ENCODE results near the gene CIPC. TPM values are rescaled to one million over a fixed set of nuclear protein-coding genes. Genes with fewer than 3 reads are reported as not detected.

CIPC gene
- total RNA-seq, 1 experiment from 2014 or later, result 20.6 TPM

DNA sequence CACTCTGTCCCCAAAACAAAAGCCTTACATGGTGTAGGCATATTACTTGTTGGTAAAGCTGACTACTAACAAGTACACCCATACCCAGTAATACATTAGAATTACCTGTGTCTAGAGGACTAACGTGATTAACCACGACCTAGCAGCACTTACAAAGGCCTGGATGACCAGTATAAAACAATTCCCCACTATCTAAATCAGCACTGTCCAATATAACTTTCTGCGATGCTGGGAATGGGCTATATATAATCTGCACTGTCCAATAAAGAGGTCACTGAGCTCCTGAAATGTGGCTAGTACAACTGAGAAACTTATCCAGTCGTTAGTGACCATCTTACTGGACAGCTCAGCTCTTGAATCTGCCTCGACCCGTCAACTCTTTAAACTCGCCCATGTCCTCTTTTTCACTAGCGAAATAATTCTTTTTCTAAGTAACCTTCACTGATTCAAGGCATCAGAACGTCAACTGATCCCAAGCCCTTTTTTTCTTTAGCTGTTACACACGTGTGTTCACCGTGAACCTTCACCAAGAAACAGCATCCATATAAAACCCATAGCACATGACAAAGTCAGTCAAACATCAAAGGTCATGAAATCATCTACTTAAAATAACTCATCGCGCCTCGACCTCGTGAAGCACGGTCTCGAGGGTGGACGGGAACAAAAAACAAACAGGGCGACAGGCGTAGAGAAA is 905 bp upstream of the CIPC start:
- Histone ChIP-seq H2AFZ (ENCODE audit: low read depth, low read length, poor library complexity, severe bottlenecking) (no peak overlapping the region), H3K9ac (ENCODE audit: low read length) (peak overlapping the region; percentile 91), H4K20me1 (ENCODE audit: insufficient read depth) (no peaks in the 10 kb centered on the region), H3K27me3 (ENCODE audit: insufficient read depth, low read length) (no peaks in the 10 kb centered on the region), H3K27ac (ENCODE audit: low read depth, low read length) (peak overlapping the region; percentile 91), H3K9me2 (ENCODE audit: insufficient read depth) (no peaks in the 10 kb centered on the region), H3K9me3 (ENCODE audit: control insufficient read depth in 1 of 2, insufficient read depth in 1 of 2, low read depth in 1 of 2, low read length in 2 of 2) (no peaks in the 10 kb centered on the region), H3K4me3 (replicated peaks in 1 of 2; ENCODE audit: low read depth in 1 of 2, low read length in 2 of 2) (peak overlapping the region; percentile 79 to 85), H3K79me2 (ENCODE audit: insufficient read depth, low read length) (peaks cover 45% of the 10 kb centered on the region), H3K4me1 (ENCODE audit: control insufficient read depth in 1 of 2, insufficient read depth in 2 of 2, low read length in 2 of 2) (peaks cover 24 to 28% of the 10 kb centered on the region in 2 experiments), H3K36me3 (ENCODE audit: control insufficient read depth in 1 of 2, insufficient read depth in 2 of 2, low read length in 2 of 2) (no peaks in the 10 kb centered on the region), H3K4me2 (ENCODE audit: low read length) (peak overlapping the region; percentile 73)
- TSS peak; percentile 89 for BruUV-seq (replicated peaks)
- ChIA-PET RAD21 (ENCODE audit: low non-redundant PET in 1 of 2, low total read pairs in 2 of 2, uncharacterized antibody in 2 of 2, unreplicated experiment in 2 of 2) (interaction anchor here in 1 of 2 experiments (0.8 to 1.2 kb wide), 2 partner anchors 27 to 221 kb away, joined by 3 to 4 read pairs; no protein-coding TSS in a partner anchor), CTCF (interaction anchor here (1.3 to 8.4 kb wide), 2 partner anchors 38 to 223 kb away, joined by 3 to 131 read pairs; no protein-coding TSS in a partner anchor), POLR2A (interaction anchor here (0.6 to 1.6 kb wide), 3 partner anchors 18 to 27 kb away, joined by 3 to 5 read pairs (median 3); no protein-coding TSS in a partner anchor)
- intact Hi-C loops (cut with micrococcal nuclease), result no loop called here
- TF ChIP-seq POLR2A (IDR thresholded peaks at IDR 0.05; ENCODE audit: borderline replicate concordance, extremely low read depth, insufficient read depth, insufficient read length) (peak; percentile 32), YY1 (IDR thresholded peaks at IDR 0.05; ENCODE audit: extremely low read depth, insufficient replicate concordance, low read depth, low read length) (no peak)
- DNase-seq (ENCODE audit: low read depth, low spot score), result no peak
- ATAC-seq, result no peak

DNA sequence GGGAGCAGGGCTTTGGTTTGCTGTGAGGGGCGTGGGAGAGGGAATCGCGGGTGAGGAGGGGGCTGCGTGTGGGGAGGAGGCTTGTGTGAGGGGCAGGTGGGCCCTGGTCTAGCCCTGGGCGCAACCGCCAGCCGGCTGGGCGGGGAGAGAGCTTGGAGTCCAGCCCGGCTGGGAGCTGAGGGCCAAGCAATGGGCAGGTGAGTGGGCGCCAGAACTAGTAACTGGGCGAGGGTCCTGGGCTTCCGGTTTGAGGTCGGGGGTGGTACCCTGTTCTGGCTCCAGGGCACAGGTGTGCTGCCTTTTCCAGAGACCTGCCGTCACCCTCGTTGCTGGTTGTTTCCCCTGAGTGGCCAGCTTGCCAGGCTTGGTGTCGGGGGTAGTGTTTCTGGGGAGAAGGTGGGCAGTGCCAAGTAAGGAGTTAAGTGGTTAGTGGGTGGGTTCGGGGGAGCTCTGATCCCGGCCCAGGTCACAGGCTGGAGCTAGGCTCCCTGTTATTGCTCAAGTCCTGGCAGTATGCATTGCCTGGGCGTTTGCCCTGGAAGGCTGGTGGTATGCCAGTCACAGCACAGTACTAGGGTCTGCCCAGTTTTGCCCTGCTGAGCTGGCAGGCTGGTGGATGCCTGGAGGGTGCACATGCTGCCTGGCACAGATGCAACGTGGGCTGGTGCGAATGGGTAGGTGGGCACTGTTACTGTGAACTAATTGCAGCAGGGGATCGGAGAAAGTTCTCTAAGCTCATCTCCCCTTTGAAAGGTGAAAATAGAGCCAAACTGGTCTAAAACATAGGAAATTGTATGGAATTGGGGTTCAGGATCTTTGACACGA is 683 bp downstream of the CIPC start:
- H3K4me3 ChIP-seq (replicated peaks in 1 of 2; ENCODE audit: low read depth in 1 of 2, low read length in 2 of 2), result peak overlapping the region; percentile 85 to 97
- H3K36me3 ChIP-seq (ENCODE audit: control insufficient read depth in 1 of 2, insufficient read depth in 2 of 2, low read length in 2 of 2), result no peaks in the 10 kb centered on the region
- intact Hi-C loops (cut with micrococcal nuclease), result loop anchor here (2.0 kb wide), 1 partner anchor 24 kb away; no protein-coding TSS in a partner anchor
- H3K9ac ChIP-seq (ENCODE audit: low read length), result peak overlapping the region; percentile 91
- TSS peak; percentile 35 for BruUV-seq (replicated peaks)
- H3K9me2 ChIP-seq (ENCODE audit: insufficient read depth), result no peaks in the 10 kb centered on the region
- CTCF ChIA-PET, result interaction anchor here (0.9 to 8.4 kb wide), 6 partner anchors 26 to 388 kb away, joined by 3 to 131 read pairs (median 4); no protein-coding TSS in a partner anchor
- H4K20me1 ChIP-seq (ENCODE audit: insufficient read depth), result no peaks in the 10 kb centered on the region
- no peaks in the 10 kb centered on the region for H3K27me3 ChIP-seq (ENCODE audit: insufficient read depth, low read length)
- no peaks in the 10 kb centered on the region for H3K9me3 ChIP-seq (ENCODE audit: control insufficient read depth in 1 of 2, insufficient read depth in 1 of 2, low read depth in 1 of 2, low read length in 2 of 2)
- H2AFZ ChIP-seq (ENCODE audit: low read depth, low read length, poor library complexity, severe bottlenecking), result no peak overlapping the region
- POLR2A ChIA-PET, result interaction anchor here (0.8 to 1.8 kb wide), 5 partner anchors 10 to 223 kb away, joined by 3 to 5 read pairs (median 3); no protein-coding TSS in a partner anchor
- H3K79me2 ChIP-seq (ENCODE audit: insufficient read depth, low read length), result peaks cover 59% of the 10 kb centered on the region
- no peak for DNase-seq (ENCODE audit: low read depth, low spot score)
- H3K4me1 ChIP-seq (ENCODE audit: control insufficient read depth in 1 of 2, insufficient read depth in 2 of 2, low read length in 2 of 2), result peaks cover 24 to 28% of the 10 kb centered on the region in 2 experiments
- ATAC-seq, result peak; percentile 31
- H3K27ac ChIP-seq (ENCODE audit: low read depth, low read length), result peak overlapping the region; percentile 78
- RAD21 ChIA-PET (ENCODE audit: low non-redundant PET in 1 of 2, low total read pairs in 2 of 2, uncharacterized antibody in 2 of 2, unreplicated experiment in 2 of 2), result interaction anchor here (0.6 to 1.7 kb wide), 2 partner anchors 25 to 137 kb away, joined by 3 to 8 read pairs; no protein-coding TSS in a partner anchor
- peak overlapping the region; percentile 73 for H3K4me2 ChIP-seq (ENCODE audit: low read length)
- no peak for TF ChIP-seq ZFX (IDR thresholded peaks at IDR 0.05)
- TF ChIP-seq ZNF274 (IDR thresholded peaks at IDR 0.05; ENCODE audit: low read depth, low read length), result no peak
- TF ChIP-seq, protein P1, sequence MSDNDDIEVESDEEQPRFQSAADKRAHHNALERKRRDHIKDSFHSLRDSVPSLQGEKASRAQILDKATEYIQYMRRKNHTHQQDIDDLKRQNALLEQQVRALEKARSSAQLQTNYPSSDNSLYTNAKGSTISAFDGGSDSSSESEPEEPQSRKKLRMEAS (IDR thresholded peaks at IDR 0.05), result no peak
- no peak for TF ChIP-seq FOSL1 (IDR thresholded peaks at IDR 0.05; ENCODE audit: low read depth)
- TF ChIP-seq, protein P2, sequence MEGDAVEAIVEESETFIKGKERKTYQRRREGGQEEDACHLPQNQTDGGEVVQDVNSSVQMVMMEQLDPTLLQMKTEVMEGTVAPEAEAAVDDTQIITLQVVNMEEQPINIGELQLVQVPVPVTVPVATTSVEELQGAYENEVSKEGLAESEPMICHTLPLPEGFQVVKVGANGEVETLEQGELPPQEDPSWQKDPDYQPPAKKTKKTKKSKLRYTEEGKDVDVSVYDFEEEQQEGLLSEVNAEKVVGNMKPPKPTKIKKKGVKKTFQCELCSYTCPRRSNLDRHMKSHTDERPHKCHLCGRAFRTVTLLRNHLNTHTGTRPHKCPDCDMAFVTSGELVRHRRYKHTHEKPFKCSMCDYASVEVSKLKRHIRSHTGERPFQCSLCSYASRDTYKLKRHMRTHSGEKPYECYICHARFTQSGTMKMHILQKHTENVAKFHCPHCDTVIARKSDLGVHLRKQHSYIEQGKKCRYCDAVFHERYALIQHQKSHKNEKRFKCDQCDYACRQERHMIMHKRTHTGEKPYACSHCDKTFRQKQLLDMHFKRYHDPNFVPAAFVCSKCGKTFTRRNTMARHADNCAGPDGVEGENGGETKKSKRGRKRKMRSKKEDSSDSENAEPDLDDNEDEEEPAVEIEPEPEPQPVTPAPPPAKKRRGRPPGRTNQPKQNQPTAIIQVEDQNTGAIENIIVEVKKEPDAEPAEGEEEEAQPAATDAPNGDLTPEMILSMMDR (IDR thresholded peaks at IDR 0.05 in 2 of 3, conservative IDR thresholded peaks at IDR 0.05 in 1 of 3; ENCODE audit: borderline replicate concordance in 1 of 3, insufficient read depth in 1 of 3, low read depth in 2 of 3, low read length in 2 of 3), result no peak
- TF ChIP-seq, protein P3, sequence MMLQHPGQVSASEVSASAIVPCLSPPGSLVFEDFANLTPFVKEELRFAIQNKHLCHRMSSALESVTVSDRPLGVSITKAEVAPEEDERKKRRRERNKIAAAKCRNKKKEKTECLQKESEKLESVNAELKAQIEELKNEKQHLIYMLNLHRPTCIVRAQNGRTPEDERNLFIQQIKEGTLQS (IDR thresholded peaks at IDR 0.05), result no peak
- TF ChIP-seq SIN3A (IDR thresholded peaks at IDR 0.05; ENCODE audit: low read depth), result no peak
- no peak for TF ChIP-seq SRF (IDR thresholded peaks at IDR 0.05; ENCODE audit: low read depth)
- no peak for TF ChIP-seq EGR1 (IDR thresholded peaks at IDR 0.05; ENCODE audit: low read depth)
- TF ChIP-seq RAD21 (IDR thresholded peaks at IDR 0.05; ENCODE audit: low read depth), result no peak
- no peak for TF ChIP-seq ELF1 (IDR thresholded peaks at IDR 0.05; ENCODE audit: borderline replicate concordance, low read depth)
